Activated CD4-positive, alpha-beta T cell treated with anti-CD3 and anti-CD28 coated beads for 36 hours (primary cell): Measurements from ENCODE around the gene CARD8. TPM values are rescaled to one million over a fixed set of nuclear protein-coding genes. Genes with fewer than 3 reads are reported as not detected.

ENCODE experiments used
- ATAC-seq: fragments of 200-7000 bp; cut with Tn5 transposase; one replicate; pipeline ENCODE4 v1.10.0; 2021; ENCODE audit warnings: mild to moderate bottlenecking, moderate library complexity
- CTCF ChIA-PET: fragments of 350-600 bp; sonication (Branson Sonifier 250); formaldehyde crosslinking; loops from one replicate; lab custom pipeline; 2021; ENCODE audit warnings: antibody characterized with exemption; lab: Charles Lee
- POLR2A ChIA-PET: fragments of 350-600 bp; sonication (Branson Sonifier 250); formaldehyde crosslinking; loops from one replicate; lab custom pipeline; 2021; ENCODE audit warnings: antibody characterized with exemption, inconsistent platforms; lab: Charles Lee
- DNase-seq: peaks from one replicate; pipeline ENCODE4 v3.0.0-alpha.2; 2020
- H3K27ac Mint-ChIP-seq: one replicate; pipeline ENCODE4 v1.8.0; 2021; ENCODE audit warnings: mixed read lengths
- H3K27me3 Mint-ChIP-seq: one replicate; pipeline ENCODE4 v1.8.0; 2021; ENCODE audit warnings: mixed read lengths
- H3K36me3 Mint-ChIP-seq: one replicate; pipeline ENCODE4 v1.8.0; 2021; ENCODE audit warnings: low read depth, mixed read lengths
- H3K4me1 Mint-ChIP-seq: one replicate; pipeline ENCODE4 v1.8.0; 2021; ENCODE audit warnings: mixed read lengths
- H3K4me3 Mint-ChIP-seq: one replicate; pipeline ENCODE4 v1.8.0; 2021; ENCODE audit warnings: mild to moderate bottlenecking, moderate library complexity, mixed read lengths
- H3K9me3 Mint-ChIP-seq: one replicate; pipeline ENCODE4 v1.8.0; 2021; ENCODE audit warnings: low read depth, mixed read lengths
- intact Hi-C, 2 experiments: fragments of 100-400 bp; cut with DNase I in 1 of 2; cut with micrococcal nuclease in 1 of 2; formaldehyde crosslinking; loops; one replicate each; pipeline versions ENCODE4 v1.14.2 to v1.15.1; 2022 to 2024; cut with DNase I, micrococcal nuclease
- total RNA-seq, 2 experiments: library from RNA; stranded (reverse); gene quantifications; one replicate each; pipeline ENCODE4 v1.2.3, GENCODE V29; 2021

Gene CARD8
- total RNA-seq, 2 experiments from 2014 or later: 109 to 118 TPM

- no peak overlapping the region for H3K27ac Mint-ChIP-seq
- no peak for ATAC-seq
- intact Hi-C loops: loop anchor here (2.0 to 10.0 kb wide), 4 partner anchors 161 to 703 kb away; partner anchors contain the start of genes LMTK3 (in 1 of the 2) and PPP1R15A (in 1 of the 2)
- no peaks in the 10 kb centered on the region for H3K9me3 Mint-ChIP-seq
- DNase-seq: no peak
- ChIA-PET CTCF (interaction anchor here (1.0 kb wide), 1 partner anchor 24 kb away, joined by 3 read pairs; no protein-coding TSS in a partner anchor), POLR2A (interaction anchor here (1.4 kb wide), 1 partner anchor 32 kb away, joined by 7 read pairs; no protein-coding TSS in a partner anchor)
- peaks cover 36% of the 10 kb centered on the region for H3K36me3 Mint-ChIP-seq
- H3K27me3 Mint-ChIP-seq: no peaks in the 10 kb centered on the region
- peaks cover 27% of the 10 kb centered on the region for H3K4me1 Mint-ChIP-seq
- peak overlapping the region; percentile 79 for H3K4me3 Mint-ChIP-seq
Observed at GRCh38 chr19:48171710-48172109, 84.0 kb downstream of the CARD8 start.

- DNase-seq (no peak), ATAC-seq (peak; percentile 6)
- ChIA-PET POLR2A (interaction anchor here (0.6 to 1.4 kb wide), 3 partner anchors 15 to 560 kb away, joined by 3 to 7 read pairs (median 3); no protein-coding TSS in a partner anchor), CTCF (no interaction called here)
- Mint-ChIP-seq H3K9me3 (no peaks in the 10 kb centered on the region), H3K27ac (peak overlapping the region; percentile 78), H3K4me3 (peak overlapping the region; percentile 79), H3K27me3 (no peaks in the 10 kb centered on the region), H3K36me3 (peaks cover 32% of the 10 kb centered on the region), H3K4me1 (peaks cover 27% of the 10 kb centered on the region)
- intact Hi-C loops: loop anchor here (1.0 to 10.0 kb wide), 17 partner anchors 32 to 914 kb away; partner anchors contain the start of genes CARD8 (in 1 of the 2), CYTH2 (in 1 of the 2), DHX34 (in 1 of the 2) and GRWD1 (in 1 of the 2)
Observed at GRCh38 chr19:48170817-48171347, 84.8 kb downstream of the CARD8 start.

GRCh38 chr19:48169939-48170803 is 85.5 kb downstream of the CARD8 start, which contains the start of the genes LIG1 and ZSWIM9:
LIG1 (minus strand) TSS chr19:48170344; CDS start chr19:48165566, 4,778 bp downstream.
ZSWIM9 (plus strand) TSS chr19:48170680; CDS start chr19:48171803, 1,123 bp downstream.
- peaks cover 30% of the 10 kb centered on the region for H3K4me1 Mint-ChIP-seq
- H3K27me3 Mint-ChIP-seq: no peaks in the 10 kb centered on the region
- DNase-seq (peak; percentile 96), ATAC-seq (peak; percentile 90)
- intact Hi-C loops: loop anchor here (1.0 to 10.0 kb wide), 18 partner anchors 33 to 915 kb away; partner anchors contain the start of genes CARD8 (in 1 of the 2), CYTH2 (in 1 of the 2), DHX34 (in 1 of the 2) and GRWD1 (in 1 of the 2)
- no peaks in the 10 kb centered on the region for H3K9me3 Mint-ChIP-seq
- CTCF ChIA-PET: interaction anchor here (0.5 kb wide), 1 partner anchor 86 kb away, joined by 3 read pairs; the partner anchor contains the start of gene CARD8
- H3K27ac Mint-ChIP-seq: peak within 1 kb of the TSS; percentile 95
- POLR2A ChIA-PET: interaction anchor here (0.6 to 1.4 kb wide), 4 partner anchors 34 to 559 kb away, joined by 3 to 12 read pairs (median 8); partner anchors contain the start of gene PLA2G4C
- peaks cover 33% of the 10 kb centered on the region for H3K36me3 Mint-ChIP-seq
- H3K4me3 Mint-ChIP-seq: peak within 1 kb of the TSS; percentile 79

GRCh38 chr19:48169578-48169938 is 86.2 kb downstream of the CARD8 start:
- peak overlapping the region; percentile 79 for H3K4me3 Mint-ChIP-seq
- intact Hi-C loops: loop anchor here in 1 of 2 experiments (2.0 kb wide), 1 partner anchor 221 kb away; the partner anchor contains the start of gene KDELR1

GRCh38 chr19:48168689-48169088 is 87.0 kb downstream of the CARD8 start:
- Mint-ChIP-seq H3K36me3 (peaks cover 23% of the 10 kb centered on the region), H3K4me3 (peak overlapping the region; percentile 79), H3K9me3 (no peaks in the 10 kb centered on the region), H3K27ac (peak overlapping the region; percentile 74), H3K27me3 (no peaks in the 10 kb centered on the region), H3K4me1 (peaks cover 24% of the 10 kb centered on the region)
- ATAC-seq (no peak), DNase-seq (no peak)
- CTCF ChIA-PET: no interaction called here
- intact Hi-C loops: loop anchor here in 1 of 2 experiments (2.0 kb wide), 1 partner anchor 222 kb away; the partner anchor contains the start of gene KDELR1
- POLR2A ChIA-PET: no interaction called here

More at GRCh38 chr19:48169578-48169938, 86.2 kb downstream of the CARD8 start:
- Mint-ChIP-seq H3K9me3 (no peaks in the 10 kb centered on the region), H3K27me3 (no peaks in the 10 kb centered on the region), H3K36me3 (peaks cover 28% of the 10 kb centered on the region), H3K4me1 (peaks cover 30% of the 10 kb centered on the region), H3K27ac (peak overlapping the region; percentile 95)
- POLR2A ChIA-PET: interaction anchor here (1.0 kb wide), 2 partner anchors 34 to 59 kb away, joined by 8 to 12 read pairs; partner anchors contain the start of gene PLA2G4C
- CTCF ChIA-PET: interaction anchor here (0.5 kb wide), 1 partner anchor 86 kb away, joined by 3 read pairs; the partner anchor contains the start of gene CARD8
- ATAC-seq: peak; percentile 42
- peak; percentile 97 for DNase-seq

GRCh38 chr19:48158210-48158790 is 97.4 kb downstream of the CARD8 start:
- H3K4me1 Mint-ChIP-seq: no peaks in the 10 kb centered on the region
- H3K27me3 Mint-ChIP-seq: no peaks in the 10 kb centered on the region
- CTCF ChIA-PET: interaction anchor here (0.9 kb wide), 1 partner anchor 101 kb away, joined by 3 read pairs; no protein-coding TSS in a partner anchor
- no peak overlapping the region for H3K4me3 Mint-ChIP-seq
- POLR2A ChIA-PET: no interaction called here
- intact Hi-C loops: no loop called here
- H3K36me3 Mint-ChIP-seq: peaks cover 51% of the 10 kb centered on the region
- ATAC-seq (no peak), DNase-seq (no peak)
- H3K27ac Mint-ChIP-seq: no peak overlapping the region
- no peaks in the 10 kb centered on the region for H3K9me3 Mint-ChIP-seq

Other genes with a start within 250 kb of the CARD8 start
- not detected for gene CABP5, start 211.8 kb downstream of the CARD8 start, total RNA-seq
- 10 to 100 TPM; 11.5 to 12.4 TPM for gene PLA2G4C, start 145.1 kb downstream of the CARD8 start, total RNA-seq
- gene LIG1, start 85.6 kb downstream of the CARD8 start, total RNA-seq: 100 to 1,000 TPM; 193 to 194 TPM
- gene ZSWIM9, start 85.2 kb downstream of the CARD8 start, total RNA-seq: 10 to 100 TPM in 1 of 2 experiments, 1 to 10 TPM in 1; 7.4 to 10.9 TPM
- under 1 TPM in 1 of 2 experiments, not detected in 1; 0.12 TPM for gene ZNF114, start 14.2 kb upstream of the CARD8 start, total RNA-seq
- 100 to 1,000 TPM; 166 to 195 TPM for gene EMP3, start 69.6 kb upstream of the CARD8 start, total RNA-seq
- gene TMEM143, start 108.0 kb upstream of the CARD8 start, total RNA-seq: 10 to 100 TPM; 18.9 to 21.5 TPM
- gene SYNGR4, start 108.5 kb upstream of the CARD8 start, total RNA-seq: under 1 TPM in 1 of 2 experiments, not detected in 1; 0.25 TPM
- gene KDELR1, start 135.6 kb upstream of the CARD8 start, total RNA-seq: 10 to 100 TPM; 69.5 to 78.8 TPM
- under 1 TPM; 0.11 to 0.14 TPM for gene GRIN2D, start 137.8 kb upstream of the CARD8 start, total RNA-seq
- 10 to 100 TPM; 43.4 to 51.3 TPM for gene GRWD1, start 190.1 kb upstream of the CARD8 start, total RNA-seq
- gene KCNJ14, start 199.7 kb upstream of the CARD8 start, total RNA-seq: 1 to 10 TPM in 1 of 2 experiments, under 1 TPM in 1; 0.86 to 1.1 TPM
- 10 to 100 TPM; 22.5 to 24.2 TPM for gene CYTH2, start 213.5 kb upstream of the CARD8 start, total RNA-seq